ENCODE data around the gene CRTC2.

CRTC2 gene

GRCh38 chr1:153970346-153970745 is 11.9 kb upstream of the CRTC2 start:
- Histone ChIP-seq H3K4me3 (ENCODE audit: low read length) (no peak overlapping the region), H2AFZ (ENCODE audit: low read depth, low read length) (no peak overlapping the region), H3K79me2 (ENCODE audit: low read length) (peaks cover 18% of the 10 kb centered on the region), H4K20me1 (ENCODE audit: insufficient read depth, low read length) (no peaks in the 10 kb centered on the region), H3K9ac (ENCODE audit: low read length) (no peak overlapping the region), H3K27me3 (ENCODE audit: low read depth, low read length) (no peaks in the 10 kb centered on the region), H3K27ac (ENCODE audit: low read length) (no peak overlapping the region), H3K4me2 (ENCODE audit: low read length) (no peak overlapping the region), H3K9me3 (ENCODE audit: insufficient read depth, low read length) (no peaks in the 10 kb centered on the region), H3K4me1 (ENCODE audit: low read length) (peaks cover 28% of the 10 kb centered on the region), H3K36me3 (replicated peaks; ENCODE audit: low read depth, low read length) (peaks cover 35% of the 10 kb centered on the region)
- TF ChIP-seq EZH2phosphoT487 (IDR thresholded peaks at IDR 0.05; ENCODE audit: low read depth) = no peak
- no peak for TF ChIP-seq CTCF (IDR thresholded peaks at IDR 0.05; ENCODE audit: low read depth, low read length)

GRCh38 chr1:153968972-153969371 is 10.6 kb upstream of the CRTC2 start:
- Histone ChIP-seq H4K20me1 (ENCODE audit: insufficient read depth, low read length) (no peaks in the 10 kb centered on the region), H2AFZ (ENCODE audit: low read depth, low read length) (no peak overlapping the region), H3K9me3 (ENCODE audit: insufficient read depth, low read length) (no peaks in the 10 kb centered on the region), H3K4me2 (ENCODE audit: low read length) (no peak overlapping the region), H3K4me1 (ENCODE audit: low read length) (peaks cover 34% of the 10 kb centered on the region), H3K27ac (ENCODE audit: low read length) (no peak overlapping the region), H3K4me3 (ENCODE audit: low read length) (no peak overlapping the region), H3K27me3 (ENCODE audit: low read depth, low read length) (no peaks in the 10 kb centered on the region), H3K79me2 (ENCODE audit: low read length) (peaks cover 23% of the 10 kb centered on the region), H3K36me3 (replicated peaks; ENCODE audit: low read depth, low read length) (peaks cover 25% of the 10 kb centered on the region), H3K9ac (ENCODE audit: low read length) (no peak overlapping the region)
- TF ChIP-seq EZH2phosphoT487 (IDR thresholded peaks at IDR 0.05; ENCODE audit: low read depth) (no peak), CTCF (IDR thresholded peaks at IDR 0.05; ENCODE audit: low read depth, low read length) (no peak)

- H3K27me3 ChIP-seq (ENCODE audit: low read depth, low read length) = no peaks in the 10 kb centered on the region
- peak overlapping the region; percentile 88; the same call in 1 of the 2 replicates for H3K9ac ChIP-seq (ENCODE audit: low read length)
- no peak overlapping the region for H3K27ac ChIP-seq (ENCODE audit: low read length)
- TF ChIP-seq CTCF (IDR thresholded peaks at IDR 0.05; ENCODE audit: low read depth, low read length) (no peak), EZH2phosphoT487 (IDR thresholded peaks at IDR 0.05; ENCODE audit: low read depth) (no peak)
- no peaks in the 10 kb centered on the region for H4K20me1 ChIP-seq (ENCODE audit: insufficient read depth, low read length)
- no peaks in the 10 kb centered on the region for H3K9me3 ChIP-seq (ENCODE audit: insufficient read depth, low read length)
- H3K4me3 ChIP-seq (ENCODE audit: low read length) = peak overlapping the region; percentile 83
- peak overlapping the region; percentile 93 for H3K4me2 ChIP-seq (ENCODE audit: low read length)
- peaks cover 37% of the 10 kb centered on the region for H3K4me1 ChIP-seq (ENCODE audit: low read length)
- peaks cover 26% of the 10 kb centered on the region for H3K79me2 ChIP-seq (ENCODE audit: low read length)
- H2AFZ ChIP-seq (ENCODE audit: low read depth, low read length) = no peak overlapping the region
- H3K36me3 ChIP-seq (replicated peaks; ENCODE audit: low read depth, low read length) = peaks cover 20% of the 10 kb centered on the region
These were observed 10.0 kb upstream of the CRTC2 start for GRCh38 chr1:153968408-153968807.

GRCh38 chr1:153968000-153968363 is 9.6 kb upstream of the CRTC2 start:
- Histone ChIP-seq H3K36me3 (replicated peaks; ENCODE audit: low read depth, low read length) (peaks cover 15% of the 10 kb centered on the region), H3K27me3 (ENCODE audit: low read depth, low read length) (no peaks in the 10 kb centered on the region), H2AFZ (ENCODE audit: low read depth, low read length) (peak overlapping the region; percentile 81), H3K9me3 (ENCODE audit: insufficient read depth, low read length) (no peaks in the 10 kb centered on the region), H3K4me3 (ENCODE audit: low read length) (peak overlapping the region; percentile 83), H3K27ac (ENCODE audit: low read length) (peak overlapping the region; percentile 85), H3K4me1 (ENCODE audit: low read length) (peaks cover 36% of the 10 kb centered on the region), H4K20me1 (ENCODE audit: insufficient read depth, low read length) (no peaks in the 10 kb centered on the region), H3K4me2 (ENCODE audit: low read length) (peak overlapping the region; percentile 93), H3K79me2 (ENCODE audit: low read length) (peaks cover 30% of the 10 kb centered on the region), H3K9ac (ENCODE audit: low read length) (peak overlapping the region; percentile 88)
- TF ChIP-seq EZH2phosphoT487 (IDR thresholded peaks at IDR 0.05; ENCODE audit: low read depth) = no peak
- no peak; the same call in none of the 2 replicates for TF ChIP-seq CTCF (IDR thresholded peaks at IDR 0.05; ENCODE audit: low read depth, low read length)
